Urinary bladder (tissue), 4 donors: ENCODE measurements around the gene APLP2. TPM values are rescaled to one million over a fixed set of nuclear protein-coding genes. Genes with fewer than 3 reads are reported as not detected.

Experiments
- DNase-seq: peaks from one replicate; pipeline ENCODE4 v3.0.0-alpha.2; 2015; ENCODE audit errors: extremely low spot score
- H3K27ac ChIP-seq: one replicate; pipeline ENCODE4 v1.5.1; 2013; ENCODE audit warnings: low read depth, mild to moderate bottlenecking, moderate library complexity
- H3K36me3 ChIP-seq: one replicate; pipeline ENCODE4 v1.6.1; 2013; ENCODE audit warnings: mild to moderate bottlenecking, moderate library complexity; ENCODE audit not compliant: insufficient read depth
- H3K4me1 ChIP-seq: one replicate; pipeline ENCODE4 v1.6.1; 2013; ENCODE audit warnings: mild to moderate bottlenecking, moderate library complexity; ENCODE audit not compliant: insufficient read depth
- H3K4me3 ChIP-seq: one replicate; pipeline ENCODE4 v1.5.1; 2013; ENCODE audit warnings: low read depth, low read length
- WGBS: extraction: QIAGEN DNeasy Blood & Tissue Kit; methylation state at CpG from one replicate; pipeline ENCODE4 v1.1.7; 2013; 5-methylcytosine and 5-hydroxymethylcytosine counted together
- polyA plus RNA-seq: library from polyadenylated mRNA; stranded (reverse); fragments of 200-250 nt; gene quantifications from one replicate; pipeline ENCODE4 v1.2.3, GENCODE V29; 2013
- total RNA-seq: library from RNA; depleted of rRNA; stranded (reverse); fragments of >200 nt; gene quantifications from one replicate; pipeline ENCODE4 v1.2.3, GENCODE V29; 2014
- donor health status: healthy with polysubstance abuse.
- donor health status: healthy.

Gene APLP2
- total and polyA plus RNA-seq, 2 donors: 217 to 364 TPM

DNA sequence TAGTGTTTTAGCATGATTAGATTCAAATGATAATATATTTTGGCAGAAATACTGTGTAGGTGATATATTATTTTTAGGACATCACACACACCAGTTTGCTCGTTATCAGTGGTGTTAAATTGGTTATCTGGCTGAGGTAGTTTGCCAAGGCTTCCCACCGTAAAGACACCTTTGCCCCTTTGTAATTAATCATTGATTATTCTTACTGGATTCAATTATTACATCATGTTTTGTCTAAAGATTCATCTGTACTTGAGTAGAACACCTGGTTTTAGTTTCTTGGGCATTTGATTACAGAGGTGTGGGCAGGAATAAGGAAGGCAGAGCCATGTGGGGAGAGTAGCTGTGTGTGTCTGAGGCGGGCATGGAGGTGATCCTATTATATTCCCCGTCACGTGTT lies 50.4 kb downstream of the APLP2 start:
- no peak overlapping the region for H3K4me3 ChIP-seq
- no peak overlapping the region for H3K27ac ChIP-seq
- no peaks in the 10 kb centered on the region for H3K4me1 ChIP-seq
- 93% methylated on average over 5 of the region's 5 CpGs for WGBS
- DNase-seq: no peak
- H3K36me3 ChIP-seq: no peaks in the 10 kb centered on the region

DNA sequence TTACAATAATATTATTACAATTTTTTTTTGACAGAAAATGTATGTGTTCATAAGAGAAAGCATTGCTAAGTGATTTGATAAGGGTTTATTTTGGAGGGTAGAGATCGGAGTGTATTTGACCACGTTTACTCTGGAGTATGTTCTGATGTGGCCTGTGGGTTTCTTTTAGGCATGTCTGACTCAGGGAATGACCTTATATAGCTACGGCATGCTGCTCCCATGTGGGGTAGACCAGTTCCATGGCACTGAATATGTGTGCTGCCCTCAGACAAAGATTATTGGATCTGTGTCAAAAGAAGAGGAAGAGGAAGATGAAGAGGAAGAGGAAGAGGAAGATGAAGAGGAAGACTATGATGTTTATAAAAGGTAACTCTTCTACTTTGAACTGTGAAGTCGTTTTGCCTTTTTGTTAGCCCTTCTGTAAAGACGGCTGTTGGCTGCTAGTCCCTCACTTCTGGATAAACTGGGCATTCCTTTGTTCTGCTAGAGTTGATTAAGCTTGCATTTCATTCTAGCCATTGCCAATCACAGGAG lies 51.8 kb downstream of the APLP2 start:
- no peaks in the 10 kb centered on the region for H3K36me3 ChIP-seq
- no peak overlapping the region for H3K27ac ChIP-seq
- H3K4me3 ChIP-seq: no peak overlapping the region
- H3K4me1 ChIP-seq: no peaks in the 10 kb centered on the region
- 74% methylated on average over 5 of the region's 5 CpGs for WGBS
- DNase-seq: no peak

GRCh38 chr11:130122141-130122575 lies 52.5 kb downstream of the APLP2 start:
- H3K36me3 ChIP-seq: no peaks in the 10 kb centered on the region
- no peak overlapping the region for H3K27ac ChIP-seq
- no peak for DNase-seq
- no peaks in the 10 kb centered on the region for H3K4me1 ChIP-seq
- H3K4me3 ChIP-seq: no peak overlapping the region
- 81% methylated on average over 7 of the region's 7 CpGs for WGBS

DNA sequence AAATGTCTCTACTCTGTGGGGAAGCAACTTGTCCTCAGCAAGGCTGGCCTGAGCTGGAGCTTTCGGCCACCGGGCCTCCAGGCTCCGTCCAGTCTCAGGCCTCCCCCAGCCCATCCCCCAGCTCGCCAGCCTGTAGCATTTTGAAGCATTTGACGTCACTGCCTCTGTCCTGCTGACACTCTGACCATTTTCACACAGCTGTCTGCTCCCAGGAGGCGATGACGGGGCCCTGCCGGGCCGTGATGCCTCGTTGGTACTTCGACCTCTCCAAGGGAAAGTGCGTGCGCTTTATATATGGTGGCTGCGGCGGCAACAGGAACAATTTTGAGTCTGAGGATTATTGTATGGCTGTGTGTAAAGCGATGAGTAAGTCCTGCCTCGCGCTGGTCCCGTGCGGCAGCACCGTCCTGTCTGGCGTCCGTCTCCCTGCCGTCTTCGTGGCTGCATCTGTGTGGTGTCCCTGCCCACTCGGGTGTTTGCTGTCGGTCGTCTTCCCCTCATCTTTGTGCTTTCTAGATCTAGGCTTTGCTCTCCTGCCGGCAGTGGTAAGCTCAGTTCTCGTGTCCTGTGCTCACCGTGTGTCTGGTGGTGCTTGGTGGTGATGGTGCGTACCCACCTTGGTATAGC lies 53.8 kb downstream of the APLP2 start:
- WGBS: 92% methylated on average over 32 of the region's 32 CpGs
- H3K4me1 ChIP-seq: no peaks in the 10 kb centered on the region
- no peaks in the 10 kb centered on the region for H3K36me3 ChIP-seq
- DNase-seq: no peak
- peak overlapping the region; percentile 32 for H3K27ac ChIP-seq
- H3K4me3 ChIP-seq: no peak overlapping the region

DNA sequence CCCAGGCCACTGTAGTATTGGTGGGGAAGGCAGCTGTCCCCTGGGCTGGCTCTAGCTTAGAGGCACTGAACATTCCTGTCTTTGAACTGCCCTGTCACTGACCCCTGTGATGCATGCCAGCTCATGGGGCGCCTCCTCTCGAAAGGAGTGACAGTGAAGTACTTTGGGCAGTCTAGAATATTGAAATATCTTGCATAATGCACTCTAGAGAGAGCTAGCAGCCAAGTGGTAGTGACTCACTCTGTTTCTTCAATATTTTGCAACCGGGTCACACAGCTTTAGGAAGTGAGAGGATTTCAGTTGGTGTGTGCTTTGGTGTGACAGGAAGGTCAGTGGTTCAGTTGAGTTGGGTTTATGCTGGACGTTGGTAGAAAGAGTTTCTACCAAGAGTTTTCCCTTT lies 54.4 kb downstream of the APLP2 start:
- no peaks in the 10 kb centered on the region for H3K4me1 ChIP-seq
- no peak overlapping the region for H3K4me3 ChIP-seq
- H3K27ac ChIP-seq: peak overlapping the region; percentile 32
- peaks cover 5% of the 10 kb centered on the region for H3K36me3 ChIP-seq
- no peak for DNase-seq
- WGBS: 45% methylated on average over 4 of the region's 4 CpGs

DNA sequence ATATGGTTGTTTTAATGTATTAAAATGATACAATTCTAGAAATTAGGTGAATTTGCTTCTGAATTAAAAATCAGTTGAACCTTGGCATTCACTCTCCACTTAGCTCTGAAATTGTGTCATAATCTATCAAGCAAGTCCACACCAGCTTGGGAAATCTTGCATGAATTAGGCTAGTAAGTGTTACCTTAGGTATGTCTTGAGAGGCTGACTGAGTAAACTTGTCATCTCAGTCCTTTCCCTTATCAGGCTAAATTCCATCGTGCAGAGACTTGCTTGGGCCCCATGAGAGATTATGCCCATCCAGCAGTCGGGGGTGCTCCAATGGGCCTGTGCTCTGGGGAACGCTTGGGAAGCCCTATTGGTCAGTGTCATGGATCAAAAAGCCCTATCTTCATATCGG lies 55.9 kb downstream of the APLP2 start:
- DNase-seq: no peak
- Histone ChIP-seq H3K36me3 (peaks cover 8% of the 10 kb centered on the region), H3K4me3 (no peak overlapping the region), H3K4me1 (no peaks in the 10 kb centered on the region), H3K27ac (no peak overlapping the region)
- WGBS: 73% methylated on average over 4 of the region's 4 CpGs

- WGBS: 97% methylated on average over 5 of the region's 5 CpGs
- Histone ChIP-seq H3K36me3 (peaks cover 10% of the 10 kb centered on the region), H3K27ac (no peak overlapping the region), H3K4me1 (no peaks in the 10 kb centered on the region), H3K4me3 (no peak overlapping the region)
- no peak for DNase-seq
These were observed 56.8 kb downstream of the APLP2 start for GRCh38 chr11:130126516-130126915.

DNA sequence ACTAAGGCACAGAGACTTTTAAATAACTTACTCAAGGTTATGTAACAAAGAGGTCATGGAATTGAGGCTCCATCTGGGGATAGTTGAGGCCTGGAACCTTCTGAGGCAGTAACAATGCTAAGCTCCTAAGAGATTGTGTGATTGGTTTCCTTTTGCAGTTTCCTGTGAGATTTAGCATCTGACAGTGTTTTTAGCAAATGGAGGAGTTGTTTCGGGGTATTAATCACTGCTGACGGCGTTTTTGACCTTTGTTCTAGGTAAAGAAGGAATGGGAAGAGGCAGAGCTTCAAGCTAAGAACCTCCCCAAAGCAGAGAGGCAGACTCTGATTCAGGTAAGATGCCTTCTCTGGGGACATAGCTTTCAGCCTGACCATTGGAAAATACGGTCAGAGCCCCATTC lies 57.8 kb downstream of the APLP2 start:
- H3K27ac ChIP-seq: no peak overlapping the region
- H3K4me3 ChIP-seq: no peak overlapping the region
- WGBS: 92% methylated on average over 4 of the region's 4 CpGs
- no peak for DNase-seq
- H3K36me3 ChIP-seq: peaks cover 10% of the 10 kb centered on the region
- no peaks in the 10 kb centered on the region for H3K4me1 ChIP-seq

- Histone ChIP-seq H3K4me1 (no peaks in the 10 kb centered on the region), H3K4me3 (no peak overlapping the region), H3K36me3 (peaks cover 10% of the 10 kb centered on the region), H3K27ac (no peak overlapping the region)
- WGBS: 95% methylated on average over 2 of the region's 2 CpGs
- no peak for DNase-seq
These were observed 58.9 kb downstream of the APLP2 start for GRCh38 chr11:130128626-130129025.

GRCh38 chr11:130129922-130130321 lies 60.2 kb downstream of the APLP2 start:
- no peaks in the 10 kb centered on the region for H3K4me1 ChIP-seq
- 85% methylated on average over 11 of the region's 11 CpGs for WGBS
- peaks cover 10% of the 10 kb centered on the region for H3K36me3 ChIP-seq
- DNase-seq: no peak
- no peak overlapping the region for H3K27ac ChIP-seq
- no peak overlapping the region for H3K4me3 ChIP-seq

- no peak overlapping the region for H3K4me3 ChIP-seq
- H3K4me1 ChIP-seq: no peaks in the 10 kb centered on the region
- WGBS: 59% methylated on average over 9 of the region's 9 CpGs
- peak; percentile 62 for DNase-seq
- peaks cover 13% of the 10 kb centered on the region for H3K36me3 ChIP-seq
- H3K27ac ChIP-seq: no peak overlapping the region
These were observed 62.5 kb downstream of the APLP2 start for GRCh38 chr11:130131961-130132850.

- DNase-seq: no peak
- Histone ChIP-seq H3K4me3 (no peak overlapping the region), H3K27ac (no peak overlapping the region), H3K36me3 (peaks cover 13% of the 10 kb centered on the region), H3K4me1 (no peaks in the 10 kb centered on the region)
- 92% methylated on average over 8 of the region's 8 CpGs for WGBS
These were observed 64.0 kb downstream of the APLP2 start for GRCh38 chr11:130133716-130134115.

GRCh38 chr11:130136107-130136506 lies 66.4 kb downstream of the APLP2 start:
- no peak overlapping the region for H3K4me3 ChIP-seq
- no peak for DNase-seq
- peaks cover 3% of the 10 kb centered on the region for H3K36me3 ChIP-seq
- WGBS: 70% methylated on average over 7 of the region's 7 CpGs
- no peaks in the 10 kb centered on the region for H3K4me1 ChIP-seq
- H3K27ac ChIP-seq: no peak overlapping the region

DNA sequence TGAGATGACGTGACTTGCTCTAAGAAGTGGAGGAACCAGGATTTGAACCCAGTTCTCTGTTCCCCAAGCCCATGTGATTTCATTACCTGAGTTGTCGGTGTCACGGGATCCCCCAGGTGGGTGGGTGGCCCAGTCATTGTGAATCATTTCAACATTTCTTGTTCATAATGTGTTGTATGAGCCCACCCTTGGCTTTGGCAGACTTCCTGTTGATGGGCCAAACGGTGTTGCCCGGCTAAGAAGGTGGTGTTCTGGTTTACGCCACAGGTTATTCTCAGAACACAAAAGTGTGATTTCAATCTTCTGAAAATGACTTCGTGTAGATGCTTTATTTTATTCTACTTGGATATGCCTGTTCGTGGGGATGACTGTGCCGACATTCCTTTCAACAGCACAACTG lies 68.3 kb downstream of the APLP2 start:
- Histone ChIP-seq H3K36me3 (peaks cover 3% of the 10 kb centered on the region), H3K4me3 (no peak overlapping the region), H3K4me1 (no peaks in the 10 kb centered on the region), H3K27ac (no peak overlapping the region)
- DNase-seq: no peak
- 84% methylated on average over 9 of the region's 9 CpGs for WGBS
